ENCODE data around the gene ADAMTSL2.

GRCh38 chr9:133597316-133597957, 62.9 kb downstream of the ADAMTSL2 start:
- TF ChIP-seq, protein P1, sequence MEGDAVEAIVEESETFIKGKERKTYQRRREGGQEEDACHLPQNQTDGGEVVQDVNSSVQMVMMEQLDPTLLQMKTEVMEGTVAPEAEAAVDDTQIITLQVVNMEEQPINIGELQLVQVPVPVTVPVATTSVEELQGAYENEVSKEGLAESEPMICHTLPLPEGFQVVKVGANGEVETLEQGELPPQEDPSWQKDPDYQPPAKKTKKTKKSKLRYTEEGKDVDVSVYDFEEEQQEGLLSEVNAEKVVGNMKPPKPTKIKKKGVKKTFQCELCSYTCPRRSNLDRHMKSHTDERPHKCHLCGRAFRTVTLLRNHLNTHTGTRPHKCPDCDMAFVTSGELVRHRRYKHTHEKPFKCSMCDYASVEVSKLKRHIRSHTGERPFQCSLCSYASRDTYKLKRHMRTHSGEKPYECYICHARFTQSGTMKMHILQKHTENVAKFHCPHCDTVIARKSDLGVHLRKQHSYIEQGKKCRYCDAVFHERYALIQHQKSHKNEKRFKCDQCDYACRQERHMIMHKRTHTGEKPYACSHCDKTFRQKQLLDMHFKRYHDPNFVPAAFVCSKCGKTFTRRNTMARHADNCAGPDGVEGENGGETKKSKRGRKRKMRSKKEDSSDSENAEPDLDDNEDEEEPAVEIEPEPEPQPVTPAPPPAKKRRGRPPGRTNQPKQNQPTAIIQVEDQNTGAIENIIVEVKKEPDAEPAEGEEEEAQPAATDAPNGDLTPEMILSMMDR (IDR thresholded peaks at IDR 0.05), result no peak
- no peak for TF ChIP-seq POLR2A (IDR thresholded peaks at IDR 0.05)
